Fibroblast of skin of right biceps (primary cell): ENCODE results near the gene WHRN.
A peak's percentile ranks its signal among the peaks of the same experiment; 100 is the strongest.

Experiments used
- DNase-seq: peaks from one replicate; pipeline ENCODE4 v3.0.0-alpha.2; 2013

WHRN gene

GRCh38 chr9:114445616-114446015, 59.7 kb downstream of the WHRN start:
- DNase-seq: no peak

- DNase-seq: no peak
Measured at GRCh38 chr9:114442022-114442421, 63.3 kb downstream of the WHRN start.

GRCh38 chr9:114437401-114437893, 67.8 kb downstream of the WHRN start:
- no peak for DNase-seq

GRCh38 chr9:114434878-114435311, 70.4 kb downstream of the WHRN start:
- DNase-seq: peak; percentile 42

GRCh38 chr9:114433720-114434255, 71.5 kb downstream of the WHRN start:
- no peak for DNase-seq

GRCh38 chr9:114433086-114433485, 72.2 kb downstream of the WHRN start:
- no peak for DNase-seq

- DNase-seq: no peak
Measured at GRCh38 chr9:114432323-114433067, 72.8 kb downstream of the WHRN start.

GRCh38 chr9:114431770-114432169, 73.5 kb downstream of the WHRN start:
- no peak for DNase-seq

- no peak for DNase-seq
Measured at GRCh38 chr9:114431003-114431402, 74.3 kb downstream of the WHRN start.

GRCh38 chr9:114430457-114430856, 74.8 kb downstream of the WHRN start:
- DNase-seq: no peak

GRCh38 chr9:114429488-114429887, 75.8 kb downstream of the WHRN start:
- no peak for DNase-seq

- no peak for DNase-seq
Measured at GRCh38 chr9:114428466-114428865, 76.8 kb downstream of the WHRN start.

GRCh38 chr9:114427644-114428043, 77.6 kb downstream of the WHRN start:
- DNase-seq: no peak

GRCh38 chr9:114426046-114426948, 79.0 kb downstream of the WHRN start:
- DNase-seq: no peak

GRCh38 chr9:114425126-114425525, 80.1 kb downstream of the WHRN start:
- DNase-seq: no peak

- DNase-seq: no peak
Measured at GRCh38 chr9:114424126-114424525, 81.1 kb downstream of the WHRN start.

GRCh38 chr9:114423181-114423580, 82.1 kb downstream of the WHRN start:
- no peak for DNase-seq

GRCh38 chr9:114421147-114421546, 84.1 kb downstream of the WHRN start:
- no peak for DNase-seq

GRCh38 chr9:114419796-114420195, 85.5 kb downstream of the WHRN start:
- no peak for DNase-seq

GRCh38 chr9:114418053-114418452, 87.2 kb downstream of the WHRN start:
- DNase-seq: no peak

GRCh38 chr9:114417511-114417910, 87.8 kb downstream of the WHRN start:
- peak; percentile 84 for DNase-seq

GRCh38 chr9:114416906-114417305, 88.4 kb downstream of the WHRN start:
- DNase-seq: no peak

- no peak for DNase-seq
Measured at GRCh38 chr9:114416290-114416689, 89.0 kb downstream of the WHRN start.

- DNase-seq: no peak
Measured at GRCh38 chr9:114414346-114414745, 90.9 kb downstream of the WHRN start.
